ENCODE results near the gene GXYLT1.
"Not testable (repeated sequence)": the region's sequence is repeated elsewhere in the genome, so short reads cannot be mapped to it uniquely, and the experiment has no call there.

GXYLT1 gene

DNA sequence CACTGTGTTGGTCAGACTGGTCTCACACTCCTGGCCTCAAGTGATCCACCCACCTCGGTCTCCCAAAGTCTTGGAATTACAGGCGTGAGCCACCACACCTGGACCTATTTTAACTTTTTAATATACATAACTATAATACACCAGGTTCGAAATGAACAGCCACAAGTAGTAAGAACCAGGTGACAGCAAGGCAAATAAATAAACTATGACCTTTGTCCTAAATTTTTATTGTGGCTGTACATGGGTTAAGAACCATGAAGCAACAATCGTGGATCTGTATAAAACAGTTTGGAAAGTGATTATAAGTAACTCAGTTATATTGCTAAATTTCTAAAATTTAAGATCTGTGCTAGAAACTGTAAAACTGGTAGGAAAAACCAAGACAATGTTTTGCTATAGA, 41.5 kb downstream of the GXYLT1 start:
- no peak for DNase-seq (ENCODE audit: low read depth in 2 of 3, low spot score in 1 of 3)

DNA sequence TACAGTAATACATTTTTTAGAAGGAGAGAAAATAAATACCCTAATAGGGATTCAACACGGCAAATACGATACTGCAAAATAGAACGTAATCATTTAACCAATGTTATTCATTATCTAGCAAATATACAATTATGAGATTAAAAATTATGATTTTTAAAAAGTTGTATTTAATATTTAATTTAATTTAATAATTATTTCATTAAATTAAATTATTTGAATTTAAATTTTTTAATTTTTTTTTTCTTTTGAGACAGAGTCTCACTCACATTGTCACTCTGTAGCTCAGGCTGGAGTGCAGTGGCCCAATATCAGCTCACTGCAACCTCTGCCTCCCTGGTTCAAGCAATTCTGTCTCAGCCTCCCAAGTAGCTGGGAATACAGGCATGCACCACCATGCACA, 42.0 kb downstream of the GXYLT1 start:
- no peak for DNase-seq (ENCODE audit: low read depth in 2 of 3, low spot score in 1 of 3)

DNA sequence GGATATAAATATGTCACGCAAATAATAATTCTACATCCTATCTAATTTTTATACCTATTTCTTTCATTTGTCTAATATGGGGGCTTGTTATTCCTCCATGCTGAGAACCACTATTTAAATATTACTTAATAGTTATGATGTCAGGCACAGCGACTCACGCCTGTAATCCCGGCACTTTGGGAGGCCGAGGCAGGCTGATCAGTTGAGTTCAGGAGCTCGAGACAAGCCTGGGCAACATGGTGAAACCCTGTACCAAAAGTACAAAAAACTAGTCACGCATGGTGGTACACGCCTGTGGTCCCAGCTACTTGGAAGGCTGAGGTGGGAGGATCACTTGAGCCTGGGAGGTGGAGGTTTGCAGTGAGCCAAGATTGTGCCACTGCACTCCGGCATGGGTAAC, 45.2 kb downstream of the GXYLT1 start:
- DNase-seq (ENCODE audit: low read depth in 2 of 3, low spot score in 1 of 3), result no peak

DNA sequence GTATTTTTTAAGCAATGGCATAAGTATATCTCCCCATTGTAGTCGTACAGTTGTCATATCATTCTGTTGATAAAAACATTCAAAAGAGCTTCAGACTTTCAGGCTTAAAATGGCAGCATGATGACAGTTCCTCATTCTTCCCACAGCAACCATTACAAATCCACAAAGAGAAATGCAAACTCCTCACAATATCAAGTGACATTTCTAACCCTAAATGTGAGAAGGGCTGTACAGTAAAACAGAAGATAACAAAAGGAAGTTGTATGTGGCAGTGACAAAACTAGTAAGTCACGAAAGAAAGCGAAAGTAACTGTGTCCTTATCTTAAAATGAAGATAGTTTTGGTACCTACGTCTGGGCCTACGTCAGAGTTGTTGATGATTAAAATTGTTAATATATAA, 46.7 kb downstream of the GXYLT1 start:
- no peak for DNase-seq (ENCODE audit: low read depth in 2 of 3, low spot score in 1 of 3)

DNA sequence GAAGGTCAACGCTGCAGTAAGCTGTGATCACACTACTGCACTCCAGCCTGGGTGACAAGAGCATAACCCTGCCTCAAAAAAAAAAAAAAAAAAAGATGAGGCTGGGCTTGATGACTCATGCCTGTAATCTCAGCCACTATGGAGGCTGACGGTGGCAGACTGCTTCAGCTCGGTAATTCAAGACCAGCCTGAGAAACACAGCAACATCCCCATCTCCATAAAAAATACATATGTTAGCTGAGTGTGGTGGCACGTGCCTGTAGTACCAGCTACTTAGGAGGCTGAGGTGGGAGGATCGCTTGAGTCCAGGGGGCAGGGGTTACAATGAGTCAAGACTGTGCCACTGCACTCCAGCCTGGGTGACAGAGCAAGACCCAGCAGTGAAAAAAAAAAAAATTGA, 50.4 kb downstream of the GXYLT1 start:
- no peak for DNase-seq (ENCODE audit: low read depth in 2 of 3, low spot score in 1 of 3)

DNA sequence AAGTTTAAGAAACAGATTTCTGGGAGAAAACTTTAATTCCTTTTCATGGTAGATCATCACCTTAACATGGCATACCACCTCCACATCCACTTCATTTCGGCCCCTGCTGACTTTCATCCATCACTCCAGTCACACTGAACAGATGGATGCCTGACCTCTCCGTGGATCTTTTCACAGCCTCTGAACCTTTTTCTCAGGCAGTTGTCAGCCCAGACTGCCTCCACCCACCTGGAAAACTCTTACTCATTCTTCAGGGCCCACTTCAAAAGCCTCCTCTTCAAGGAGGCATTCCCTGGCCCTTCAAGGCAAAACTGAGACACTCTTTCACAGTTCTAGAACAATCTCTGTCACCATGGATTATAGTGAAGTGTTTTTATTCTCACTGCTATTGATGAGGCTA, 52.9 kb downstream of the GXYLT1 start:
- DNase-seq (ENCODE audit: low read depth in 2 of 3, low spot score in 1 of 3), result no peak

DNA sequence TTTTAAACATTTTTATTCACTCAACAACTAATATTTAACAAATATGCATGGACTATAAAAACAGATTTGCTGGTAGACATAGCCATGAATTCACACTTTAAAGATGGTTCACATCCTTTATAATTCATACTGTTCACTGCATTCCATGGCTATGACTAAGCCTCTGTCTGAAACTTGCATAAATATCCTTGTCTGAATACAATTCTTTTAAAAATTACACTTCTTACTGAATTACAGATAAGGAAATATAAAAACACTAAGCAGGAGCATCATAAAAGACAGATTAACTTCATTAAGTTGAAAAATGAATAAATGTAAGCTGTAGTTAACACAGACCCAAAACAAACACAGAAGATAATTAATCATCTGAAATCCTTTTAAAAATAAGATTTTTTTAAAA, 53.8 kb downstream of the GXYLT1 start:
- no peak for DNase-seq (ENCODE audit: low read depth in 2 of 3, low spot score in 1 of 3)

DNA sequence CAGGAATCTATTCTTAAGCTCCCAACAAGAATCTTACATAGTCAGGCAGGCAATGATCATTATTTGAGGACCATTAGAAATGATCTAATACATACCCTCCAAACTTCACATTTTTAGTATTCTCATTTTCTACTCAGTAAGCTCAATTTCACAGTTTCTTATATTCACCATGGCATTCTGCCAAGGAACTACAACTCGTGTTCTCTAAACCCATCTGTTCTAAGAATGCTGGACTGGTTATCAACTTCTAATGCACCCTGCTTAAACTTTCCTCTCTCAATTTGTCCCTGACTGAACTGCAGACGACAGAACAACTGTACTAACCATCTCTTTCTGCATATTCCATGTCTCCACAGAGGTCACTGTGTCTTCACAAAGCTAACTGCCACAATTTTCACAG, 58.6 kb downstream of the GXYLT1 start:
- DNase-seq (ENCODE audit: low read depth in 2 of 3, low spot score in 1 of 3), result no peak

DNA sequence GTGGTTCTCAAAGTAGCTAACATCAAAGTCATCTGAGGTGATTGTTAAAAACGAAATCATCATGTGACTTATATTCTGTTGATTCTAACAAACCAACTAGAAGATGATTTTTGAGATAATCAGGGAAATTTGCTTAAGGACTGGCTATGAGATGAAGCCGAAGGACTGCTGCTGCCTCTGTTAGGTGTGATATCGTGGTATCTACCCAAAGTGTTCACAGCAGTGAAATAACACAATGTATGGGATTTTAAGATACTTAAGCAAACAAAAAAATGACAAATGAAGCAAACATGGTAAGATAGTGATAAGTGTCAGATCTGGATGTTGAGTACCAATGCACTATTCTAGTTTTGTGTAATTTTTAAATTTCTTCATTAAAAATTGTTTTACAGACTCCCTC, 59.1 kb downstream of the GXYLT1 start:
- no peak for DNase-seq (ENCODE audit: low read depth in 2 of 3, low spot score in 1 of 3)

DNA sequence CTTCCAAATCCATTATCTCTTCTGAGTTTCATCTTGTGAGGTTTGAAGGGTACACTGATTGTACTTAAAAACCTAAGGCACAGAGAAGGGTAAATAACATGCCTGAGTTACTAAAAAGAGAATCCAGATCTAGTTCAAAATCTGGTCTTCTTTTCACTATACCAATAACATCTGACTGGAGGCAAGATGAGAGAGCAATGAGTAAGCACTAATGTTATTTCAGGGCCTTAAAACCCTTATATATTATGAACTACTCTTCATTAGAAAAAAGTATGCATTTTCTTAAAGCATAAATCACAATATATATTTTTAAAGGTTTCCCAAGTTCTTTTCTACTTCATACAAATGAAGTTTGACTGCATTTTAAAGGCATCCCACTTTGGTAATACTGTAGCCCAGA, 60.2 kb downstream of the GXYLT1 start:
- no peak for DNase-seq (ENCODE audit: low read depth in 2 of 3, low spot score in 1 of 3)

DNA sequence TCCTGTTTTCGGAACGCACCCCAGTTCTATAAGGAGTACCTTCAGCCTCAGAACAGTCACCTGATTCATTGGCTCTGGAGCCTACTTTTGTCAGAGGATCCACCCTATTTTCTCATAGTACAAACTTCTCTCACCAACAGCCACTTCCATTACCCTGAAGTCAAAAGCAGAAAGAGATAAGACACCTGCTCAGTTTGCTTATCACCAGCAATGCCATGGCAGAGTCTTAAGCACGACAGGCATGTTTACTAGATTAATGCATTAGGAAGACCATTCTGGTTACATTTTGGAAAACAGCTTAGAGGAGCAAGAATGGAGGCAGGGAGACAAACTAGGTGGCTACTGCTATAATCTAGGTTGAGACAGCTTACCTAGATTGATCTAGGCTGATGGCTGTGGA, 67.7 kb downstream of the GXYLT1 start:
- DNase-seq (ENCODE audit: low read depth in 2 of 3, low spot score in 1 of 3), result no peak

DNA sequence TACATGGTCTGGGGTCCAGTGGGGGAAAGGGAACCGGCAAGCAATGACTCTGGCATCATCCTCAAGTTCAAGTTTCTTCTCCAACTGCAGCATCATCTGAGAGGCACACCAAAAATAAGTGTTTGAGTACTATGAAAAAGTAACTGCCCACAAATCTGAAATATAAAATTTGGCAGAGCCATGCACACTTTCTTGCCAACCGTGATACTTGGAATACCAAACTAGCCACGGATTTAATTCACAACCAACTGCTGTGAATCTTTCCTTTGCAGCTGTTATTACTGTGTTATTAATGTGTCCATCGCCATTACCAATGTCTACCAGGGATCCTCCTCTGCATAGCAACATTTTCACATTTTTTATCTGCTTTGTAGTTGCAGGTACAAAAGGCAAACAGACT, 74.6 kb downstream of the GXYLT1 start:
- DNase-seq (ENCODE audit: low read depth in 2 of 3, low spot score in 1 of 3), result no peak

DNA sequence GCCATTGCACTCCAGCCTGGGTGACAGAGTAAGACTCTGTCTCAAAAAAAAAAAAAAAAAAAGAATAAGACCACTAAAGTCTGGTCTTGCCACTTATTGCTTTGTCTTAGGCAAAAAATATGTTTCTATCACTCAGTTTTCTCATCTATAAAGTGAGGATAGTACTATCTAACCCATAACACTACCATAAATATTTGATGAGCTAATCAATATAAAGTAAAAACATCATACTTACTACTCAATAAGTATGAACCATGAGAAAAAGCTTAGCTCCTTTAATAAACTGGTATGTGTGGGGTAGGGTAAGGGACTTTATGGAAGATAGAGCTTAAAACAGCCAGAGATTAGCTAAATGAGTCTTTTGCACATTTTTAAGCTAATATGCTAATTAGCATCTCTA, 85.5 kb downstream of the GXYLT1 start:
- DNase-seq (ENCODE audit: low read depth in 2 of 3, low spot score in 1 of 3), result no peak

DNA sequence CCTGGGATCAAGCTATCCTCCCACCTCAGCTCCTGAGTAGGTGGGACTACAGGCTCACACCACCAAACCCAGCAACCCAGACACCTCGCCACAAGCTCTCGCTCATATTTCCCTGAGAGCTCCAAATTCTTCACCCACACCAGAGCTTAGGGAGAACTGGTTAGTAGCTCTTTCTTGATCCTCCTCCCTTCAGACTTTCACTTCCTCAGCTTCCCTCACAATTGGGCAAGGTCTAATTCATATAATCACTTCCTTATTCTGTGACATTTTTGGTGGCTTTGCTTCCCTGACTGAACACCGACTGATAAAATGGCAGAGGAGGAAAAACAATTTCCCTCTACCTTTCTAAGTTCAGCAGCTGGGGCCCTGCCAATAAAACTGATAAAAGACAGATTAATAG, 88.5 kb downstream of the GXYLT1 start:
- DNase-seq (ENCODE audit: low read depth in 2 of 3, low spot score in 1 of 3), result no peak

DNA sequence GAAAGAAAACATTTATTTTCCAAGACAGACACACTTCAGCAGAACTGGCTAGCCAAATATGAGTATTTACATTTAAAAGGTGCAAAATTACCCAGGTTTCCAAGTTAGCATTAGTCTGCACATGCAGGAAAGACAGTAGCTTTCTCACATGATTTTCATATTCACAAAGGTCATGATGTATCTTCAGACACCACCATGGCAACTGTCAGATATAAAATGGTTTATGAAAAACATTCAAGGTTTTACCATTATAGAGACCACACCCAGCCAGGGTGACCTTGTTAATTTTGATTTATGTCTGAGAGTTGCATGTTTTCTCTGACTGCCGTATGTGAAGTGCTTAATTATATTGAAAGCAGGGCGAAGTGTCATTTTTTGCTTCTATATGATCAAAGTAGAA, 91.2 kb downstream of the GXYLT1 start:
- DNase-seq (ENCODE audit: low read depth in 2 of 3, low spot score in 1 of 3), result no peak

DNA sequence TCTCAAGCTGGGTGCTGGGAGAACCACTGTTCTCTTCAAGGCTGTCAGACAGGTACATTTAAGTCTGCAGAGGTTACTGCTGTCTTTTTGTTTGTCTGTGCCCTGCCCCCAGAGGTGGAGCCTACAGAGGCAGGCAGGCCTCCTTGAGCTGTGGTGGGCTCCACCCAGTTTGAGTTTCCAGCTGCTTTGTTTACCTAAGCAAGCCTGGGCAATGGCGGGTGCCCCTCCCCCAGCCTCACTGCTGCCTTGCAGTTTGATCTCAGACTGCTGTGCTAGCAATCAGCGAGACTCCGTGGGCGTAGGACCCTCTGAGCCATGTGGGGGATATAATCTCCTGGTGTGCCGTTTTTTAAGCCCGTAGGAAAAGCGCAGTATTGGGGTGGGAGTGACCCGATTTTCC, 95.7 kb downstream of the GXYLT1 start:
- DNase-seq (ENCODE audit: low read depth in 2 of 3, low spot score in 1 of 3), result not testable (repeated sequence)

DNA sequence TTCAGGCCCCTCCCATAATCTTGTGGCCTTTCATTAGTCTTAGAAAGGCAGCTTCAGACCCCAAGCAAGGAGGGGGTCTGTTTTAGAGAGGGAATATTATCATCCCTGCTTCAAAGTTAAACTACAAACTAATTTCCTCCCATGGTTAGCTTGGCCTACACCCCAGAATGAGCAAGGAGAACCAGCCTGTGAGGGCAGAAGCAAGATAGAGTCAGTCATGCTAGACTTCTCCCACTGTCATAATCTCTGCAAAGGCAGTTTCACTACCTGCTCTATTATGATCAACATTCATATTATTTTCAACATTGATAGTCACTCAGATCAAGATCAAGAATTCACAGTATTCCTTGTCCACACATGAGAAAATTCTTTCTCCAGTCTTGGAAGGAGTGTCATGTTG, 105.1 kb downstream of the GXYLT1 start:
- DNase-seq (ENCODE audit: low read depth in 2 of 3, low spot score in 1 of 3), result no peak

DNA sequence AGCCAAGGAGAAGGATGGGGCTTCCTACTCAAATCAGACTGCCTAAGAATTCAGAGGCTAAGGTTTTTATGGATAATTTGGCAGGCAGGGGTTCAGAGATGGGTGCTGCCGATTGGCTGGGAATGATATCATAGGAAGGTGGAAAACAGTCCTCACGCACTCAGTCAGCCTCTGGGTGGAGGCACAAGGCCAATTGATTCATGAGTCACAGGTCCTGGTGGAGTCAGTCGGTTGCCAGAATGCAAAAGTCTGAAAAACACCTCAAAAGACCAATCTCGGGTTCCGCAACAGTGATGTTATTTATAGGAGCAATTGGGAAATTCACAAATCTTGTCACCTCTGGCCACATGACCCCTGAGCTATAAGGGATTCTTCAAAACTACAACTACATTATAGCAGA, 105.5 kb downstream of the GXYLT1 start:
- DNase-seq (ENCODE audit: low read depth in 2 of 3, low spot score in 1 of 3), result no peak

DNA sequence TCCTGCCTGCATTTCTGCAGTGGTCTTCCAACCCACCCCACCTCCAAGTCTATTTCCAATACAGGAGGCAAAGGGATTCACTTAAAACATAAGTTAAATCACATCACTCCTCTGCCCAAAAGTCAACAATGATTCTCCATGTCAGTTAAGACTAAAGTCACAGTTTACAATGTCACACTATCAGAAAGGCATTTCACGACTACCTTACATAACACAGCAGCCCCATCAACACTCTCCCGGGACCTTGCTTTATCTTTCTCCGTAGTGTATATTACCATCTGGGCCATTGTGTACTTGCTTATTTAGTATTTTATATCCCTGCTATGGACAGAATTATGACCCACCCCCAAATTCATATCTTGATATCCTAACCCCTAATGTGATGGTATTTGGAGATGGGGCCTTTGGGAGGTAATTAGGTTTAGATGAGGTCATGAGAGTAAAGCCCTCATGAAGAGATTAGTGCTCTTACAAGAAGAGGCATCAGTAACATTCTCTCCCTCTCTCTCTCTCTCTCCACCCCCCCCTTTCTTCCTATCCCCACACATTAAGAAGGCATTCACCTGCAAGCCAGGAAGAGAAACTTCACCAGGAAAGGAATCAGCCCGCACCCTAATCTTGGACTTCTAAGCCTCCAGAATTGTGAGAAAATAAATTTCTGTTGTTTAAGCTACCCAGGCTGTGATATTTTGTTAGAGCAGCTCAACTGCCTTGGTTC, 112.7 kb downstream of the GXYLT1 start:
- DNase-seq (ENCODE audit: low read depth in 2 of 3, low spot score in 1 of 3), result no peak

All from stimulated activated CD4-positive, alpha-beta T cell treated with anti-CD3 and anti-CD28 coated beads, Interleukin-12 subunit alpha, Interleukin-12 subunit beta, amount 100 ng/mL, for 48 hours (primary cell).